Choroid plexus epithelial cell (primary cell): Measurements from ENCODE around the gene CALD1.

Experiments used
- DNase-seq: peaks from one replicate; pipeline ENCODE4 v3.0.0-alpha.2; 2010; ENCODE audit warnings: low read depth
- H3K4me3 ChIP-seq: 2 replicates; pipeline ENCODE4 v1.5.1; 2011; ENCODE audit warnings: low read depth, mild to moderate bottlenecking, control low read depth, low read length, moderate library complexity
- TF ChIP-seq, protein P1 (sequence below): conservative IDR thresholded peaks from 2 replicates; pipeline ENCODE4 v1.5.1; 2011; ENCODE audit warnings: low read depth, mild to moderate bottlenecking, control low read depth, inconsistent platforms, low read length, moderate library complexity

The CALD1 gene

DNA sequence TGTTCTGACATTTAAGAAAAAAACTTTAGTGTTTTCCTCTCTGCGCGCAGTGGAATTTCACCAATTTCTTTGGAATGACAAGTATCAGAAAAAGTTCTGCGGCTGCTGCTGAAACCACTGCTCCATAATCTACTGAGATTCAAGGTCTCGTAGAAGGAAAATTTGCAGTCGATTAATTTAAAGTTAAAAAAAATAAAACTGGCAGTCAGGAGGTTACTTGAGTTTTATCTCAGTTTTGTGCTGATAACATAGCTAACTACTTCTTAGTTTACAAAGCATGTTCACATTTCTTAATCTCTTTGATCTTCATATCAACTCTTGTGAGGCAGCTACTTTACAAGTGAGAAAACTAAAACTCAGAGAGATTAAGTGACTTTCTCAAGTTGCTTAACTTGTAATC lies 18.2 kb upstream of the CALD1 start:
- no peak overlapping the region for H3K4me3 ChIP-seq
- TF ChIP-seq, protein P1, sequence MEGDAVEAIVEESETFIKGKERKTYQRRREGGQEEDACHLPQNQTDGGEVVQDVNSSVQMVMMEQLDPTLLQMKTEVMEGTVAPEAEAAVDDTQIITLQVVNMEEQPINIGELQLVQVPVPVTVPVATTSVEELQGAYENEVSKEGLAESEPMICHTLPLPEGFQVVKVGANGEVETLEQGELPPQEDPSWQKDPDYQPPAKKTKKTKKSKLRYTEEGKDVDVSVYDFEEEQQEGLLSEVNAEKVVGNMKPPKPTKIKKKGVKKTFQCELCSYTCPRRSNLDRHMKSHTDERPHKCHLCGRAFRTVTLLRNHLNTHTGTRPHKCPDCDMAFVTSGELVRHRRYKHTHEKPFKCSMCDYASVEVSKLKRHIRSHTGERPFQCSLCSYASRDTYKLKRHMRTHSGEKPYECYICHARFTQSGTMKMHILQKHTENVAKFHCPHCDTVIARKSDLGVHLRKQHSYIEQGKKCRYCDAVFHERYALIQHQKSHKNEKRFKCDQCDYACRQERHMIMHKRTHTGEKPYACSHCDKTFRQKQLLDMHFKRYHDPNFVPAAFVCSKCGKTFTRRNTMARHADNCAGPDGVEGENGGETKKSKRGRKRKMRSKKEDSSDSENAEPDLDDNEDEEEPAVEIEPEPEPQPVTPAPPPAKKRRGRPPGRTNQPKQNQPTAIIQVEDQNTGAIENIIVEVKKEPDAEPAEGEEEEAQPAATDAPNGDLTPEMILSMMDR: no peak
- DNase-seq: peak; percentile 68

DNA sequence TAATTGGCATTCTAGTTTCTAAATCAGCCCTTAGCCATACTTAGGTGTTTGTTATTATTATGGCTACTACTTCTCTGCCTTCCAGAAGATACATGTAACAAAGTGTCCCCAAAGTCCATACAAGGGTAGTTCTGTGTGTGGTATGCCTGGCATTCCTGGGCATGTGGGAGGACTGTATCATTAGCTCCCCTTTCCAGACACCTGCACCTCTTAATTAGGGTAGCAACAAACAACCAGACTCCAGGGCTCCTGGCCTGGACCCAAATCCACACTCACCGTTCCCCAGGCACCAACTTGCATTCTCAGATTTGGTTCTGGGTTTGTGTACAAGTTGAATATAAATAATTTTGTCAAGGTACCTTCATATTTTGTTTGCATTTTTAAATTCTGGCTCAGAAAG lies 15.5 kb upstream of the CALD1 start:
- DNase-seq: no peak
- no peak overlapping the region for H3K4me3 ChIP-seq
- TF ChIP-seq, protein P1: no peak

DNA sequence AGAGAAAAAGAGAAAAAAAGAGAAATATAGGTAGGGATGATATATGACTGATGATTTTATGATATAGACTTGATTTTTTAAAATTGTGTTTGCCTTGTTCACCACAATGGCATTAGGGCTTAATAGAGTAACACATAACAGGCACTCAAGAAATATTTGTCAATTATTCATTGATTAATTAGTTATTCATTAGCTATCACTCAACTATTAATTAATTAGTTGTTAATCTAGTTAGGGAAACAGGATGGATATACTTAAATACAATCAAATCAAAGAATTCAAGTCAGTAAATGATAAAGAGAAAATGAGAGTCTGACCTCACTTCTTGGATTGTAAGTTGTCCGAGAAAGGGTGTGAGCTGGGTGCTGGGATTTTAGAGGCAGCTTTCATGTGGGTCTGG lies 15.1 kb upstream of the CALD1 start:
- no peak for DNase-seq
- TF ChIP-seq, protein P1: no peak
- no peak overlapping the region for H3K4me3 ChIP-seq

DNA sequence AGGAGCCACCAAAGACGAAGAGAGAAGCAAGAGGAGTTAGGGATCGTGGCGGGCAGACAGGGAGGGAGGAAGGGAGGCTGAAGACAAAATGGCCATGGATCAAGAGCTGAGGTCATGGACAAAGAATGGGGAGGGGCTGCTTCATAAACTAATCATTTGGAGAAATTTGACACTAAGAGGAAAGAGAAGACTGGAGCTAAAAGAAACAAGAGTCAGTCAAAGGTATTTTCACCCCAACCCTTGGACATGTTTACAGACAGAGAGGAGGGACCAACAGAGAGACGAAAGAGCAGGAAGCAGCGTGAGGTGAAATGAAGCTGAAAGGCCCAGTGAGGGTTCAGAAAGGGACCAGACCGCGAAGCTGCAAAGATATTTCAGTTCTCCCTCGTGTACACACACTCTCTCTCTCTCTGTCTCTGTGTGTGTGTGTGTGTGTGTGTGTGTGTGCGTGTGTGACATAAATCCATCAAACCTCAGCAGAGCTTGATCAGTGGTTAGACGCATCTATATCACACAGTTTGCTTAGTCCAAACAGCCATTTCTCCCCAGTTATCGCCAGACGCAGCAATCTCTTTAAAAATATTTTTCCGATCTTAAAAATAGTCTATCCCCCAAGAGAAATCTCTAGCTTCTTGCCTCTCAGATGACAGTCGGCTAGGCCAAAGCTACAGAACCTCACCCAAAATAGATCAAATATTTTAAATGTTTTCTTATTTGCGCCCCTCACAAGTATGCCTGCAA lies 12.5 kb upstream of the CALD1 start:
- TF ChIP-seq, protein P1: no peak
- peak; percentile 86 for DNase-seq
- H3K4me3 ChIP-seq: no peak overlapping the region

DNA sequence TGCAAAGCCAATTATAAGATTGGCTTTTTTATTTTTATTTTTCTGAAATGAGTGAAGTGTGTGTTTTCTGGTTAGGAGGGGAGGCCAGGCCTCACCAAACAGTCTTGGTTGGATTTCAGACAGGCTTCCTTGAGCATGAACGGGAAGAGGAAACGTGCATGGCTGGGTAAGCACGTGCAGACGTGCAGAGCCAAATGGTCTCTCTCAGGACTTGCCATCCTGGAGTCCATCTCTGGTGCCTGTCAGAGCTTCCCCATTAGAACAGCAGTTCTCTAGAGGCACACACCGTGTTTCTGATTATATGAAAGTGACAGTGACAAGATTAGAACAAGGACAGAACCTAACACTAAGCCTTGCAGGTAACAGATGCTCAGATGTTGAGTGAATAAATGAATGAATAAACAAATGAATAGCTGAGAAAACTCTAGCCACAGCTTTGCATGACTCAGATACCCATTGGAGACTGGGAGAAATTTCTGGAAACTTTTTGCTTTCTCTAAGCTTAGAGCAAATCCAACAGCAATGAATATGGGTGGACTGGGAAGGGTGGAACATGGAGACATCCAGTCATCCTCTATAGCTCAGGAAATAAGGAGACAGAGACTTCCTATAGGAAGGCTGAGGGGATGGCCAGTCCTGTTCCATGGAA lies 11.8 kb upstream of the CALD1 start:
- TF ChIP-seq, protein P1: no peak
- DNase-seq: no peak
- no peak overlapping the region for H3K4me3 ChIP-seq

DNA sequence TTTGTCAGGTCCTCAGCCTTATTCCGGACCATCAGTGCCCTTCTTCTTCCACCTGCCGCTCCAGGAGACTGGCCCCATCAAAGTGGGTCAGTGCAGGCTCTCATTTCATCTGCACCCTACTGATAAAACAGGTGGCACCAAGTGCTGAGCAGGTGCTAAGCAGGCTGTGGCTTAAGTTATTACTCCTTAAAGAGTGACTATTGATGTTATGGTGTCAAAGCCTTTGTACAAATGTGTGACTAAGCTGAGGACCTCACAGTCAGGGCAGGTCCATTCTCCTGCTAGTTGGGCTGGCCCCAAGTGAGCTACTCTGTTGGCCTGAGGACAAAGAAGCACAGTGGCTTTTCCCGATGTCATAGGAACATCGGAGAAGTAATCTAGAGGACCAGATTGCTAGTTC lies 11.2 kb upstream of the CALD1 start:
- no peak overlapping the region for H3K4me3 ChIP-seq
- DNase-seq: no peak
- TF ChIP-seq, protein P1: no peak

DNA sequence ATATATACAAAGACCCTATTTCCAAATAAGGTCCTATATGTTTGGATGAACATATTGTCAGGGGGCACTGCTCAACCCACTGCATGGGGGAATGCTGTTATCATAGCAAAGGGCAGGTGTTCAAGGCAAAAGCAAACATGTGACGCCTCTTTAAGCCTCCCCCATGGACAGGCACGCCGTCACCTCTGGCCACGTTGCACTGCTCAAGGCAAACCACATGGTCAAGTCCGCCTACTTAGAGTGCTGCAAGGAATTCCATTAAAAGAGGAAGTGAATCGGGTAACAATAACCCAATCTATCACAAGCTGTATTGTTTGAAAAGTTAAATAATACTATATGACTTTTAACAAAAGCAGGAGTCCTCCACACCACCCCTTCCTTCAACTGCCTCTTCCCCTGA lies 8.8 kb upstream of the CALD1 start:
- DNase-seq: no peak
- no peak overlapping the region for H3K4me3 ChIP-seq
- TF ChIP-seq, protein P1: no peak
